Activated naive CD4-positive, alpha-beta T cell treated with anti-CD3 and anti-CD28 coated beads, Interleukin-2, amount 50 U/mL, for 24 hours (primary cell): Measurements from ENCODE around the gene SIDT1.
"Not testable (repeated sequence)": the region's sequence is repeated elsewhere in the genome, so short reads cannot be mapped to it uniquely, and the experiment has no call there.

Experiments used
- H3K27ac Mint-ChIP-seq: one replicate; pipeline ENCODE4 v1.8.0; 2021; ENCODE audit warnings: mild to moderate bottlenecking, mixed read lengths
- H3K27me3 Mint-ChIP-seq: one replicate; pipeline ENCODE4 v1.8.0; 2021; ENCODE audit warnings: mixed read lengths
- H3K36me3 Mint-ChIP-seq: one replicate; pipeline ENCODE4 v1.8.0; 2021; ENCODE audit warnings: mixed read lengths
- H3K4me1 Mint-ChIP-seq: one replicate; pipeline ENCODE4 v1.8.0; 2021; ENCODE audit warnings: mixed read lengths
- H3K4me3 Mint-ChIP-seq: one replicate; pipeline ENCODE4 v1.8.0; 2021; ENCODE audit warnings: mild to moderate bottlenecking, mixed read lengths
- H3K9me3 Mint-ChIP-seq: one replicate; pipeline ENCODE4 v1.8.0; 2021; ENCODE audit warnings: mixed read lengths

The SIDT1 gene

DNA sequence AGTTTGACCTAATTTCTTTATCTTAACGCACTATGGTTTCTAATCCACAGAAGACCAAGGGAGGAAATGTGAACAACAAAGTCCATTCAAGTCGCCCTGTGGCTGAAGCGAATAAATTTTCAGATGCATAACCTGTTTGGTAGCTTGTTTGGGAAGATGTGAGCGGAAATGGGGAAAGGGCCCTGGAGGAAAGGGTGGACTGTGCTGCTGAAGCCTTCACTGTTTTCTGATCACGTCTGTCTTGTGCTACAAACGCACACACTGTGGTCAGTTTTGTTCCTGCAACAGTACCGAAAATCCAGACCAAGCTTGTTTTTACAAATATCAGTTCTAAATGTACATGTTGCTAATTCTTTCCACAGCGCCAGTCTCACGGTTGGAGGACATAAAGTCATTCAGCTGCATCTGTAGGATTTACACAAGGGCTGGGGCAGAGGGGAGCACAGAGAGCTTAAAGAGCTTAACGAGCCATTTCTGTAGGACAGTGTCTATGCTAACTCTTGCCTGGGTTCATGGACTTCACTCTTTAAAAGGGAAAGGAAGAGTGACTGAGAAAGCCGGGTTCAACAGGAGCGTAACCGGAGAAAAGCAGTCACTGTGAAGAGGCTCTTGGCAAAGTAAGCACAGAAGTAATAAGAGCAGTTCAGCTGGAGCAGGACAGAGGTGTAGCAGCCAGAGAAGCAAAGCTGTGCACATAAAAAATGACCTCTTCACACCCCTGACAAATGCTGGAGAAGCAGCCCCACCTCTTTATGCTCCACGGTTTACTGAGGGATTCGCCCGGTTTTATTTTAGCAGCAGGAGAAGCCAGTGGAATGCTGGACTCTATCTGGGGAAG, 97.4 kb downstream of the SIDT1 start:
- Mint-ChIP-seq H3K27me3 (no peaks in the 10 kb centered on the region), H3K4me3 (no peak overlapping the region), H3K36me3 (peaks cover 8% of the 10 kb centered on the region)

DNA sequence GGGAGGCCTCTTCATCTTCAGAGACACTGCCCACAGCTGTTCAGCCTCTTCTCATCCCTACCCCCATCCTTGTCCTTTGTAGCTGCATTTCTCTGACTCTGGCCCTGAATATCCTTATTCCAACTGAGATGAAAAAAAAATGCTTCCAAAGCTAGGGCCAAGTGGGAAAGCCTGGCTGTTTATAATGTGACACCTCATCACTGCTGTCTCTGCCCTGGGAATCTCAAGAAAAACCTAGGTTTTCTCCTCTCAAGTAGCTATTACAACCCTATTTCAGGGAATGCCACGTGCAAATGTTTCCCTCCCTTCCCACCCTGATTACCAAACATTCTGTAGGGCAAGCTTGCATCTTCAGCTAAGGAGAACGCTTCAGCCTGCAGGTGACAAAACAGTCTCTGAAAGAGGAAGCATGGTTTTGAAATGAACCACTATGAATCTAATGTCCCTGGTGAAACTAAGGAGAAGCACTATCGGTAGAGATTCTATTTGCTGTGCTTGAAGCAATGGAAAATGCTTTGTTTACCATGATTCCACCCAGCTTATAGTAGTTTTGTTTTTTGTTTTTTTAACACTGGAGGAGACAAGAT, 98.7 kb downstream of the SIDT1 start:
- no peaks in the 10 kb centered on the region for H3K9me3 Mint-ChIP-seq
- peaks cover 2% of the 10 kb centered on the region for H3K36me3 Mint-ChIP-seq
- H3K4me3 Mint-ChIP-seq: no peak overlapping the region
- H3K4me1 Mint-ChIP-seq: peaks cover 6% of the 10 kb centered on the region
- H3K27ac Mint-ChIP-seq: no peak overlapping the region
- H3K27me3 Mint-ChIP-seq: no peaks in the 10 kb centered on the region

More for the DNA sequence above, 97.4 kb downstream of the SIDT1 start:
- no peaks in the 10 kb centered on the region for H3K9me3 Mint-ChIP-seq
- H3K27ac Mint-ChIP-seq: no peak overlapping the region
- peaks cover 6% of the 10 kb centered on the region for H3K4me1 Mint-ChIP-seq

DNA sequence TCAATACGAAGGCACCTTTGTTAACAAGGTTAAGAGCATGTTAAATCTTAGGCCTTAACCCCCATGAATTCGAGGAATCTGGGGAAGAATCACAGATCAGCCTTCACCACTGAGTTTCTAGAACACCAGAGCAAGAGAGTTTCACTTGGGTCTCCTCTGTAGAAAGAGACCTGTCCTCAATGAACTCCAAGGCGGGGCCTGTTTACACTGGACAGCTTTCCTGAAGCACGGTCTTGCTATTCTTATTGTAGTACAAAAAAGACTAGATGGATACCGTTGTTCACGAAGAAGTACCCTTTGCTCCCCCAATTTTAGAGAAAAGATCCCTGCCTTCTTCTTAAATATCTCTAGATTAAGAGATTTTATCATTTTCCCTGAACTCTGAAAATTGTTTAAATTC, 99.2 kb downstream of the SIDT1 start:
- no peaks in the 10 kb centered on the region for H3K9me3 Mint-ChIP-seq
- no peak overlapping the region for H3K27ac Mint-ChIP-seq
- peaks cover 2% of the 10 kb centered on the region for H3K4me1 Mint-ChIP-seq
- H3K4me3 Mint-ChIP-seq: no peak overlapping the region
- H3K36me3 Mint-ChIP-seq: peaks cover 2% of the 10 kb centered on the region
- no peaks in the 10 kb centered on the region for H3K27me3 Mint-ChIP-seq

DNA sequence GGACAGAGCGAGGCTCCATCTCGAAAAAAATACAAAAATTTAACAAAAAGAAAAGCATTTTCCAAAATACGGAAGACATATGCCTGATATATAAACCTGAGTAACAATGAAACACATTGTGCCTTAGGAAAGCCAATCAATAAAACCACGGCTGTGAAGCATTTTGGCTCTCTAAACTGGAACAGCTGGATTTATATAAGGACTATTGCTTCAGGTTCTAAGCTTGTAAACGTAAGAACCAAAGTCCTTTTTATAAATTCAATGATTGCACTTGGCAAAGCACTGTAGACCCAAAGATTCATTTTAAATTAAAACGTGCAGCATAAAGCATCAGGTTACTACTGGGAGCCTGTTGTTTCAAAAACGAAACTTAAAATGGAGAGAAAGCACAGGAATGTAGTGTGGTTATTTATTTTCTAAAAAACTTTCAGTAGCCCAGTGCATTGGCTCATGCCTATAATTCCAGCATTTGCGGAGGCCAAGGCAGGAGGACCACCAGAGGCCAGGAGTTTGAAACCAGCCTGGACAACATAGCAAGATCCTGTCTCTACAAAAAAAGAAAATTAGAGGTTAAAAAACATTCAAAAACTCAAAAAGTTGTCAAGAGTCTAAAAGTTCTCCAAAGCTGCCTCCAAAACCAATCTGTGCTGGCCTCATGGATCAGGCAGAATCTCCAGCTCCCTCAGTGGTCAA, 102.6 kb downstream of the SIDT1 start:
- no peaks in the 10 kb centered on the region for H3K27me3 Mint-ChIP-seq
- H3K4me3 Mint-ChIP-seq: no peak overlapping the region
- peaks cover 2% of the 10 kb centered on the region for H3K36me3 Mint-ChIP-seq
- no peaks in the 10 kb centered on the region for H3K9me3 Mint-ChIP-seq
- no peak overlapping the region for H3K27ac Mint-ChIP-seq
- no peaks in the 10 kb centered on the region for H3K4me1 Mint-ChIP-seq

DNA sequence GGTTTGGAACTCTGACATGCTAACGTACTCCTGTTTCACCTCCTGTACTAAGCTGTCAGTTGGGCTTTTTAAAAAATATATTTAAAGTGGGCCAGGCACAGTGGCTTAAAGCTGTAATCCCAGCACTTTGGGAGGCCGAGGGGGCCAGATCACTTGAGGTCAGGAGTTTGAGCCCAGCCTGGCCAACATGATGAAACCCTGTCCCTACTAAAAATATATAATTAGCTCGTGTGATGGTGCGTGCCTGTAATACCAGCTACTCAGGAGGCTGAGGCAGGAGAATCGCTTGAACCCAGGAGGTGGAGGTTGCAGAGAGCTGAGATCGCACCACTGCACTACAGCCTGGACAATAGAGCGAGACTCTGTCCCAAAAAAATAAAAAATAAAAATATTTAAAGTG, 103.7 kb downstream of the SIDT1 start:
- not testable (repeated sequence) for H3K4me3 Mint-ChIP-seq, H3K27ac Mint-ChIP-seq, H3K9me3 Mint-ChIP-seq, H3K36me3 Mint-ChIP-seq, H3K4me1 Mint-ChIP-seq, H3K27me3 Mint-ChIP-seq

DNA sequence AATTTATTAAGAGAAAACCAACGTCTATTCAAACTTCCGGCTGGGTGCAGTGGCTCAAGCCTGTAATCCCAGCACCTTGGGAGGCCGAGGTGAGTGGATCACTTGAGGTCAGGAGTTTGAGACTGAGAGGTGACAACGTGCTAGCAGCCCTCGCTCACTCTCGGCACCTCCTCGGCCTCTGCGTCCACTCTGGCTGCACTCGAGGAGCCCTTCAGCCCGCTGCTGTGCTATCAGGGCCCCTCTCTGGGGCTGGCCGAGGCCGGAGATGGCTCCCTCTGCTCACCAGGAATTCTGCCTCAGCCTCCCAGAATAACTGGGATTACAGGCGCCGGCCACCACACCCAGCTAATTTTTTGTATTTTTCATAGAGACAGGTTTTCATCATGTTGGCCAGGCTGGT, 105.4 kb downstream of the SIDT1 start:
- no peaks in the 10 kb centered on the region for H3K27me3 Mint-ChIP-seq
- H3K4me3 Mint-ChIP-seq: no peak overlapping the region
- H3K4me1 Mint-ChIP-seq: no peaks in the 10 kb centered on the region
- no peaks in the 10 kb centered on the region for H3K9me3 Mint-ChIP-seq
- H3K36me3 Mint-ChIP-seq: no peaks in the 10 kb centered on the region
- H3K27ac Mint-ChIP-seq: no peak overlapping the region

DNA sequence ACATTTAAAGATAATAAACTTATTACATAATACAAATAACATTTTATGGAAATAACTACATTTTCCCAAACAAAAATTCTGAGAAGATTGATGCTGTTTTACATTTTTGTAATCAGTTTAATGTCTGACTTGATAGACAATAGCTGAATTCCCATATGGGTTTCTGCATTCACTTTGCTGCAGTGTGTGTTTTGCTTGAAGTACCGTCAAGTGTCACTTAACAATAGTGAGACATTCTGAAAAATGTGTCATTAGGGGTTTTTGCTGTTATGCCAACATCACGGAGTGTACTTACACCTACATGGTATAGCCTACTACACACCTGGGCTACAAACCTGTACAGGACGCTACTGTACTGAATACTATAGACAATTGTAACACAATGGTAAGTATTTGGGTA, 106.6 kb downstream of the SIDT1 start:
- Mint-ChIP-seq H3K27ac (no peak overlapping the region), H3K27me3 (no peaks in the 10 kb centered on the region), H3K36me3 (no peaks in the 10 kb centered on the region)

DNA sequence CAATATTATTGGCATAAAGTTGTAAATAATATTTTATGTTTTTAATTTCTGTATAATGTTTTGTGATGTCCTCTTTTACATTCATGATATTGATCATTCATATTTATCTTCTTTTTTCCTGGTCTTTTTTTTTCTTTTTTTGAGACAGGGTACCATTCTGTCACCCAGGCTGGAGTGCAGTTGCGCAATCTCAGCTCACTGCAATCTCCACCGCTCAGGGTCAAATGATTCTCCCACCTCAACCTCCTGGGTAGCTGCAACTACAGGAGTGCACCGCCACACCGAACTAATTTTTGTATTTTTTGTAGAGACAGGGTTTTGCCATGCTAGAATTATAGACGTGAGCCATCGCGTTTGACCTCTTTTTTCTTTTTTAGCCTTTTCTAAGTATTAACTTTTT, 111.2 kb downstream of the SIDT1 start:
- peaks cover 10% of the 10 kb centered on the region for H3K36me3 Mint-ChIP-seq
- H3K4me3 Mint-ChIP-seq: no peak overlapping the region
- H3K27ac Mint-ChIP-seq: no peak overlapping the region
- no peaks in the 10 kb centered on the region for H3K4me1 Mint-ChIP-seq
- H3K9me3 Mint-ChIP-seq: peaks cover 20% of the 10 kb centered on the region
- no peaks in the 10 kb centered on the region for H3K27me3 Mint-ChIP-seq

More for the DNA sequence above, 106.6 kb downstream of the SIDT1 start:
- no peak overlapping the region for H3K4me3 Mint-ChIP-seq
- no peaks in the 10 kb centered on the region for H3K4me1 Mint-ChIP-seq
- peaks cover 2% of the 10 kb centered on the region for H3K9me3 Mint-ChIP-seq

DNA sequence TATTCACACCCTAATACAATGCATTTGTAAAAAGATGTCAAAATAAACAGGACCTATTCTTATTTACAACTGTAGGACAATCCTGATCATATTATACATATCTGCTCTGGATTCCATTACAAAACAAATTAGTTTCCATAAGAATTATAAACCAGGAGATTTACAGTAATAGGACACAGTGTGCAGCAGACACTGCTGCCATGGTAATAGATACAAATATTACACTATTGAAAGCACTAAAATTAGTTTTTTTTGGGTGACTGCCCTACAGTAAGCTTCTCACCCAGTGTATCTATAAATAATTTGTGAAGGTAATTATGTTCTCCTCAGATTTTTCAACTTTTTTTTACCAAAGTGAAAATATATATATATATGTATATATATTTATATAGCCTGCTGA, 116.2 kb downstream of the SIDT1 start:
- Mint-ChIP-seq H3K9me3 (peaks cover 20% of the 10 kb centered on the region), H3K27me3 (no peaks in the 10 kb centered on the region), H3K36me3 (peaks cover 16% of the 10 kb centered on the region), H3K27ac (no peak overlapping the region), H3K4me1 (no peaks in the 10 kb centered on the region), H3K4me3 (no peak overlapping the region)

DNA sequence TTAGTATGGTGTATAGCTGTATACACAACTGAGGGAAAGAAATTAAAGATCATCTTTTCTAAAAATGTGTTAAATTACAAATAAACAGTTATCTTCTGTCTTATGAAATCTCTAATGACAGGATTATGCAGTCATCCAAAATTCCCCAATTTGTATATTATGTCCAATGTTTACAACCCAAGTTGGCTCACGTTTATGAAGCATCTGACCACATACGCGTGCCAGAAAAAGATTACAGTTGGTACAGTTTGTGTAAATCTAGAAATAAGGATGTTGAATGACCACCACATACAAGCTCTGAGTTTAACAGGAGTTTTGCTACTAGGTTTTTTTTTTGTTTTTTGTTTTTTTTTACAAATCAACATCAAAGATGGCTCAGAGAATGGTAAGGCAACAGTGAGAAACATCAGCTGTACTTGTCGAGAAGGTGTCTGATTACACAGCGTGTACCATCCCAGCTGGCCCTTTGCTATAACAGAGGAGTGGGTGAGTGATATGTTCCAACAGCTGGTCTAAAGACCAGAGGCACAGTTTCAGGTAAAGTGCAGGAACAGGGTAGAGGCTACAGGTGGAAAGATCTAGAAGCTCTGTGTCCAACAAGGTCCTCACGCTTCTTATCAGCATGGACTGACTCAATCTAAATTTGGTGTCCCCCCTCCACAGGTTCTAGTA, 117.0 kb downstream of the SIDT1 start:
- Mint-ChIP-seq H3K27me3 (no peaks in the 10 kb centered on the region), H3K36me3 (peaks cover 14% of the 10 kb centered on the region), H3K4me3 (no peak overlapping the region), H3K9me3 (peaks cover 14% of the 10 kb centered on the region), H3K27ac (no peak overlapping the region), H3K4me1 (no peaks in the 10 kb centered on the region)

DNA sequence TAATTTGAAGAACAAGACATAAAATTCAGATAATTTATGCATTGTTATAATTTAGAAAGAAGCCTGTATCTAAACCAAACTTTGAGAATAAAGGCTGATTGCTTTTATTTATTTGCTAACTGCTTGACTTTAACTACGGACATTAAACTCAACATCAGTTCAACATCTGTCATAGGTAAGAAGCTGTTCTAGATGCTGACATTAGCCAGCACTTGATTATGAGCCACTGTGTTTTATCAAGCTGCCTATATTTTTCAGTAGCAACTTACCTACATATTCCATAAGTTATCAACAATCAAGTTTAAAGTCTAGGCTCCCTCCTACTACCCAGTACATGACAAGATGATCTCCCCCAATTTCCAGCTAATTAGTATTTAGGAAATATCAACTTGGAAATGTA, 122.0 kb downstream of the SIDT1 start:
- no peaks in the 10 kb centered on the region for H3K4me1 Mint-ChIP-seq
- H3K4me3 Mint-ChIP-seq: no peak overlapping the region
- H3K27me3 Mint-ChIP-seq: no peaks in the 10 kb centered on the region
- peaks cover under 1% of the 10 kb centered on the region for H3K9me3 Mint-ChIP-seq
- H3K36me3 Mint-ChIP-seq: peaks cover 37% of the 10 kb centered on the region
- no peak overlapping the region for H3K27ac Mint-ChIP-seq

DNA sequence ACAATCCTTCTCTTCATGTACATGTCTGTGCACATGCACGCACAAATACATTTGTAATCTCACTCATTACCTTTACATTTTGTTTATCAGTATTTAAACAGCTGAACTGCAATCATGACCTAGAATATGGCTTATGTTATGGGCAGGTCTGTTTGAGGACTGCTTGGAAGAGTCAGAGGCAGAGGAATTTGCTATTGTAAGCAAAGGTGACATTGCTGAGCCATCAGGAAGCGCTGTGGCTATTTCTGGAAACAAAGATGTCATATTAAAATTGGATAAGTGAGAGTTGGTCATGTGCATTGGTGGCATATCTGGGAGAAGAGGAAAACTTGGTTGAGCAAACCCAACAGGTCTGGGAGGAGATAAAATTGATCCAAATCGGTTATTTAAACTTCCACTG, 122.5 kb downstream of the SIDT1 start:
- Mint-ChIP-seq H3K4me3 (no peak overlapping the region), H3K36me3 (peaks cover 42% of the 10 kb centered on the region), H3K27me3 (no peaks in the 10 kb centered on the region), H3K9me3 (peaks cover 6% of the 10 kb centered on the region), H3K4me1 (no peaks in the 10 kb centered on the region), H3K27ac (no peak overlapping the region)

DNA sequence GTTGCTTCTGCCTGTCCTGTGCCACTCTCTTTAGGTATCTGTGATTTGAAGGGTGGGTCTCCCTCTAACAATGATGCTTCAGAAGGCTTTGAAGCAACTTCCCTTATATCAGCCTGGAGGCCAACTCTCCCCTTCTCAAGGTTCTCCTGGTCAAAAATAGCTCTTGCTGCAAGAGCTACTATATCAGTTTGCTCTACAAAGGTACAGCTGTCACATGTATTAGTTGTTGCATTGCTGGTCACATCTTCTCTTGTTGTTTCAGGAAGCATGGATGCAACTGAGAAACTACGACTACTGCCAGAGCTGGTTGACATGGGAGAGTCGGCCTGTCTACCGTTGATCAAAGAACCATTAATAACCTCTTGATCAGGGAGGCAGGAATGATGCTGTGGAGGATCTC, 125.8 kb downstream of the SIDT1 start:
- Mint-ChIP-seq H3K36me3 (peaks cover 52% of the 10 kb centered on the region), H3K27ac (no peak overlapping the region), H3K27me3 (no peaks in the 10 kb centered on the region)

DNA sequence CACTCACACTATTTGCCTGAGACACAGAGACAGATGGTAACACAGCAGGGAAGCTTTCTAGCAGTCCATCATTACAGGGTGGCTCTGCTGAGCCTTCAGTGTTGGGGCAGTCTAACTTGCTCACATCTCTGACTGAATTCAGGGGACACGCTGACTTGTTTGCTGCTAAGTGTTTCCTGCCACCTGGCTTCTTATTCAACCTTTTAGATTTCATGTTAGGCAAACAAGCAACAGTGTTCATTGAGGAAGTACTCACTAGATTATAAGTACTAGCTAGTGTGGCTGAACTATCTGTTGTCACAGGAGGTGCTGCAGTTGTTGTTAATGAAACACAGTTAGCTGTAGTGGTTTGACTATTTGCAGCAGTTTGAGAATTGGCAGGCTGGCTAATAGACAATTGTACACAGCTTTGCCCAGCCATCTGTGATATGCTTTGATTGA, 126.8 kb downstream of the SIDT1 start:
- no peaks in the 10 kb centered on the region for H3K4me1 Mint-ChIP-seq
- peaks cover 7% of the 10 kb centered on the region for H3K9me3 Mint-ChIP-seq
- peaks cover 60% of the 10 kb centered on the region for H3K36me3 Mint-ChIP-seq
- no peaks in the 10 kb centered on the region for H3K27me3 Mint-ChIP-seq
- no peak overlapping the region for H3K4me3 Mint-ChIP-seq
- no peak overlapping the region for H3K27ac Mint-ChIP-seq

More for the DNA sequence above, 125.8 kb downstream of the SIDT1 start:
- Mint-ChIP-seq H3K4me1 (no peaks in the 10 kb centered on the region), H3K9me3 (peaks cover 7% of the 10 kb centered on the region), H3K4me3 (no peak overlapping the region)

DNA sequence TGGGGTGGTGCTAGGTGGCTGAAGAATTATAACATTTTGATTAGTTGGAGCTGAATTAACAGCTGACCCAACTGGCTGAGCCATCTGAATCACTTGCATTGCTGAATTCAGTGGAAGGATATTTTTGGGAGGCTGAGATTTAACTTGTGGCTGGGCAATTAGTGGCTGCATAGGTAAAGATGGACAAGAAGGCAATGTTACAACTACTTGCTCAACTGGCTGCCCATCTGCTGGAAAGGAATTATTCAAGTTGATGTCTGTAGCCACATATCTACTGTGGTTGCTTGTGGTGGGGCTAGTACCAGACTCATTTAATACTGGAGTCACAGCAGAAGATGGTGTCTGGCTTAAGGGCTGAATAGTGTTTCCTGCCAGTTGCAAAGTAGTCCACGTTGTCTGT, 127.6 kb downstream of the SIDT1 start:
- H3K4me1 Mint-ChIP-seq: peaks cover 4% of the 10 kb centered on the region
- H3K4me3 Mint-ChIP-seq: no peak overlapping the region
- H3K36me3 Mint-ChIP-seq: peaks cover 61% of the 10 kb centered on the region
- H3K27me3 Mint-ChIP-seq: no peaks in the 10 kb centered on the region
- no peak overlapping the region for H3K27ac Mint-ChIP-seq
- H3K9me3 Mint-ChIP-seq: peaks cover 7% of the 10 kb centered on the region

DNA sequence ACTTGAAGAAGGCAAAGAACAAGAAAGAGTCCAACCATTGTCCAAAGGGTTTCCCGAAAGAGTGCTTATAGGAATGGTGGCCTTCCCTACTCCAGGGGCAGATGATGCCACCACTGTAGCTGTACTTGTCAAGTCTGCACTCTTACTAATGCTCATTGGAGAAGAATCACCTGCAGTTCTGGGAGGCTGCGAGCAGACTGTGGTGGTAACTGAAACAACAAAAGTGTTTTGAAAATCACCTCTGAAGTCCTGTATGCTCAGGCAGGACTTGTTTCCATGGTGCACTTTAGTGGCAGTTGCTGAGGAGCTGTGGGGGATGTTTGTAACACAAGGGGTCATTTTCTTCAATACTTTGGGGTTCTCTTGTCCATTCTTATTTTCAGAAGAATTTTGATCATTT, 128.1 kb downstream of the SIDT1 start:
- peaks cover 59% of the 10 kb centered on the region for H3K36me3 Mint-ChIP-seq
- no peaks in the 10 kb centered on the region for H3K27me3 Mint-ChIP-seq
- no peak overlapping the region for H3K4me3 Mint-ChIP-seq
- no peak overlapping the region for H3K27ac Mint-ChIP-seq
- peaks cover 6% of the 10 kb centered on the region for H3K4me1 Mint-ChIP-seq
- peaks cover 7% of the 10 kb centered on the region for H3K9me3 Mint-ChIP-seq
